Keratinocyte (primary cell): Measurements from ENCODE around the gene ULK4. TPM values are rescaled to one million over a fixed set of nuclear protein-coding genes. Genes with fewer than 3 reads are reported as not detected.

Experiments
- DNase-seq: peaks from one replicate; pipeline ENCODE4 v3.0.0-alpha.2; 2011; ENCODE audit warnings: low read depth, missing footprints, low spot score
- FAIRE-seq: peaks from 2 replicates; lab custom pipeline; 2011; peaks lifted over from hg19 to GRCh38; lab: Jason Lieb, UNC
- H2AFZ ChIP-seq: 2 replicates; pipeline ENCODE4 v1.6.0; 2012; ENCODE audit warnings: low read length, control low read depth, inconsistent platforms; ENCODE audit not compliant: control insufficient read depth
- H3K27ac ChIP-seq: 2 replicates; pipeline ENCODE4 v1.5.1; 2011; ENCODE audit warnings: low read length; ENCODE audit not compliant: control insufficient read depth, insufficient read depth
- H3K27me3 ChIP-seq: 3 replicates; pipeline ENCODE4 v1.6.0; 2011; ENCODE audit warnings: low read length; ENCODE audit not compliant: control insufficient read depth, insufficient read depth; ENCODE audit errors: extremely low read depth
- H3K36me3 ChIP-seq, 2 experiments: 2 replicates in 1 of 2; 3 replicates in 1 of 2; pipeline ENCODE4 v1.5.1; 2011; ENCODE audit warnings: low read length in 2 of 2, mild to moderate bottlenecking in 1 of 2; ENCODE audit not compliant: control insufficient read depth in 2 of 2, insufficient read depth in 2 of 2; ENCODE audit errors: extremely low read depth in 1 of 2
- H3K4me1 ChIP-seq: 3 replicates; pipeline ENCODE4 v1.5.1; 2011; ENCODE audit warnings: low read length; ENCODE audit not compliant: control insufficient read depth, insufficient read depth; ENCODE audit errors: extremely low read depth
- H3K4me2 ChIP-seq: 3 replicates; pipeline ENCODE4 v1.6.0; 2011; ENCODE audit warnings: low read depth, low read length; ENCODE audit not compliant: control insufficient read depth, insufficient read depth; ENCODE audit errors: extremely low read depth
- H3K4me3 ChIP-seq, 3 experiments: fragments of 200-600 bp in 1 of 3; sonication (generic) in 1 of 3; 2 replicates in 2 of 3; 3 replicates in 1 of 3; pipeline ENCODE4 v1.5.1; 2011 to 2016; ENCODE audit warnings: low read length in 3 of 3, mild to moderate bottlenecking in 3 of 3, control low read depth in 2 of 3, inconsistent platforms in 1 of 3, low read depth in 1 of 3, mixed read lengths in 1 of 3, mixed run types in 1 of 3, moderate library complexity in 1 of 3; ENCODE audit not compliant: control insufficient read depth in 2 of 3, insufficient read depth in 2 of 3; ENCODE audit errors: extremely low read depth in 1 of 3
- H3K79me2 ChIP-seq: 2 replicates; pipeline ENCODE4 v1.6.0; 2012; ENCODE audit warnings: low read length; ENCODE audit not compliant: control insufficient read depth, insufficient read depth
- H3K9ac ChIP-seq: 3 replicates; pipeline ENCODE4 v1.6.0; 2011; ENCODE audit warnings: low read length; ENCODE audit not compliant: control insufficient read depth, insufficient read depth; ENCODE audit errors: extremely low read depth
- H3K9me1 ChIP-seq: 3 replicates; pipeline ENCODE4 v1.6.0; 2011; ENCODE audit warnings: low read length; ENCODE audit not compliant: control insufficient read depth, insufficient read depth; ENCODE audit errors: extremely low read depth
- H3K9me3 ChIP-seq: 2 replicates; pipeline ENCODE4 v1.5.1; 2012; ENCODE audit warnings: low read depth, low read length; ENCODE audit not compliant: control insufficient read depth
- H4K20me1 ChIP-seq: 3 replicates; pipeline ENCODE4 v1.6.0; 2011; ENCODE audit warnings: low read length; ENCODE audit not compliant: control insufficient read depth, insufficient read depth; ENCODE audit errors: extremely low read depth
- EZH2 ChIP-seq: IDR thresholded peaks from one replicate; pipeline ENCODE4 v1.6.1; 2012; ENCODE audit warnings: inconsistent platforms, mild to moderate bottlenecking, low read length, moderate library complexity
- dilution Hi-C: fragments of 300-500 bp; cut with MboI; formaldehyde crosslinking; loops from one replicate; pipeline ENCODE4 v1.7.0; 2020; ENCODE audit warnings: low sequenced_read_pairs; ENCODE audit not compliant: extremely low pct_ligation_motif_present
- polyA plus RNA-seq, 5 experiments: library from polyadenylated mRNA; depleted of rRNA in 3 of 5; stranded (reverse) in 3 of 5; stranded (forward) in 1 of 5; unstranded in 1 of 5; fragments of >200 nt; gene quantifications; 1 replicate in 1 of 5; 2 replicates in 3 of 5; 3 replicates in 1 of 5; pipeline versions ENCODE4 v1.2.1 to v1.2.3, GENCODE V29; 2011 to 2012; ENCODE audit warnings: missing spikeins in 2 of 5, low read depth in 1 of 5, low replicate concordance in 1 of 5
- small RNA-seq, 3 experiments: library from RNA; depleted of rRNA; stranded (forward); fragments of <200 nt; gene quantifications; one replicate each; pipeline ENCODE3, GENCODE V24; 2012; ENCODE audit warnings: low read depth in 3 of 3, low replicate concordance in 1 of 3; ENCODE audit not compliant: insufficient read length in 3 of 3
- TF ChIP-seq, protein P1 (sequence below), 3 experiments: IDR thresholded peaks in 1 of 3; conservative IDR thresholded peaks in 1 of 3; optimal IDR thresholded peaks in 1 of 3; 2 replicates in 2 of 3; 3 replicates in 1 of 3; pipeline versions ENCODE3 to v1.5.1; 2011; ENCODE audit warnings: low read length in 3 of 3, mild to moderate bottlenecking in 3 of 3, moderate library complexity in 2 of 3, control low read depth in 1 of 3, inconsistent platforms in 1 of 3; ENCODE audit not compliant: insufficient read depth in 2 of 3; ENCODE audit errors: extremely low read depth in 1 of 3

Gene ULK4
- polyA plus RNA-seq, 1 donor (not counting 4 experiments of a cell fraction or from before 2014, with no cell fraction given): 6.1 TPM

DNA sequence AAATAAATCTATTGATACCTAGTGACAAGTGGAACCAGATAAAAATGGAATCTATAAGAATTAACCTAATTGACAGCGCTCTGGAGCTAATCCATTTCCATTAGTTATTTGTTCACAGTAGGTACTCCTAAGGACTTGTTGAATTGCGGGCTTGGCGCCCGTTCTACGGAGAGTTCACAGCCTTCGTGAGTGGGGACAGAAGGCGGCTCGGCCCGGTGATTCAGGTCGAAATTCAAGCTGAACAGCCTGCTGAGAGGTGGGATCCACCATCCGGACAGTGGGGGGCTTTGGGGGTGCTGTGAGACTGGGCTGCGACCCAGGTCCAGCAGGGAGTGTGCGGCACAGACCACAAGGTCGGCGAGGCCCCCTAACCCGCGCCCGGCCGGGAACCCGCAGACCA lies 763.4 kb downstream of the ULK4 start:
- TF ChIP-seq, protein P1, sequence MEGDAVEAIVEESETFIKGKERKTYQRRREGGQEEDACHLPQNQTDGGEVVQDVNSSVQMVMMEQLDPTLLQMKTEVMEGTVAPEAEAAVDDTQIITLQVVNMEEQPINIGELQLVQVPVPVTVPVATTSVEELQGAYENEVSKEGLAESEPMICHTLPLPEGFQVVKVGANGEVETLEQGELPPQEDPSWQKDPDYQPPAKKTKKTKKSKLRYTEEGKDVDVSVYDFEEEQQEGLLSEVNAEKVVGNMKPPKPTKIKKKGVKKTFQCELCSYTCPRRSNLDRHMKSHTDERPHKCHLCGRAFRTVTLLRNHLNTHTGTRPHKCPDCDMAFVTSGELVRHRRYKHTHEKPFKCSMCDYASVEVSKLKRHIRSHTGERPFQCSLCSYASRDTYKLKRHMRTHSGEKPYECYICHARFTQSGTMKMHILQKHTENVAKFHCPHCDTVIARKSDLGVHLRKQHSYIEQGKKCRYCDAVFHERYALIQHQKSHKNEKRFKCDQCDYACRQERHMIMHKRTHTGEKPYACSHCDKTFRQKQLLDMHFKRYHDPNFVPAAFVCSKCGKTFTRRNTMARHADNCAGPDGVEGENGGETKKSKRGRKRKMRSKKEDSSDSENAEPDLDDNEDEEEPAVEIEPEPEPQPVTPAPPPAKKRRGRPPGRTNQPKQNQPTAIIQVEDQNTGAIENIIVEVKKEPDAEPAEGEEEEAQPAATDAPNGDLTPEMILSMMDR (optimal IDR thresholded peaks at IDR 0.05 in 1 of 3, IDR thresholded peaks at IDR 0.05 in 1 of 3, conservative IDR thresholded peaks at IDR 0.05 in 1 of 3; ENCODE audit: extremely low read depth in 1 of 3, insufficient read depth in 2 of 3, low read length in 3 of 3): no peak
- TF ChIP-seq EZH2: no peak
- FAIRE-seq (no peak), DNase-seq (no peak)
- Histone ChIP-seq H3K36me3 (peaks cover 0 to 3% of the 10 kb centered on the region in 2 experiments), H3K27ac (peak overlapping the region; percentile 87), H3K9ac (peak overlapping the region; percentile 96), H3K9me1 (no peaks in the 10 kb centered on the region), H3K27me3 (peaks cover 4% of the 10 kb centered on the region), H3K79me2 (peaks cover 40% of the 10 kb centered on the region), H4K20me1 (peaks cover 21% of the 10 kb centered on the region), H3K4me3 (peak overlapping the region; percentile 81 to 98 (median 81)), H2AFZ (peak overlapping the region; percentile 86), H3K4me1 (peaks cover 17% of the 10 kb centered on the region), H3K9me3 (no peaks in the 10 kb centered on the region), H3K4me2 (peak overlapping the region; percentile 82)
- dilution Hi-C loops: no loop called here

DNA sequence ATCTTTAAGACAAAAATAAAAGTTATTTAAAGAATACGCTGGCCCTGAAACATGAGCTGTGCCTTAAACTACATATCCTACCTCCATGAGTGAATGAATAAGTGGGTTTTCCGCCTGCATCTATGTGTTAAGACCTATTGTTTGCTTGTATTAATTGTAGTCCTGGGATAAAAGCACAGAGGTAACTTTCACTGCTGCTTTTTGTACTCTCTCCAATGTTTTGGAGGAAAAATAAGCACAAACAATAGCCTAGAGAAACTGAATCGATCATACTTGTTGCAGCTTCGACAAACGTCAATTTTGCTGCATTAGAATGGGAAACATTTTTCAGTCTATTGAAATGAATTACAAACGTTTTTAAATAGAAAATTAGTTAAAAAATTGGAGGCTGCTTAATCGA lies 763.9 kb downstream of the ULK4 start:
- Histone ChIP-seq H3K4me2 (peak overlapping the region; percentile 82), H3K9ac (no peak overlapping the region), H3K9me3 (no peaks in the 10 kb centered on the region), H2AFZ (no peak overlapping the region), H3K27me3 (peaks cover 4% of the 10 kb centered on the region), H3K4me3 (no peak overlapping the region), H3K36me3 (peaks cover 0 to 3% of the 10 kb centered on the region in 2 experiments), H3K4me1 (peaks cover 13% of the 10 kb centered on the region), H3K27ac (no peak overlapping the region), H3K9me1 (no peaks in the 10 kb centered on the region), H3K79me2 (peaks cover 36% of the 10 kb centered on the region), H4K20me1 (peaks cover 17% of the 10 kb centered on the region)
- TF ChIP-seq EZH2: no peak
- no peak for FAIRE-seq
- no peak for DNase-seq
- dilution Hi-C loops: no loop called here

Small RNA genes within 50 kb of the gene (small RNA-seq; reads per million reads assigned to genes)
- gene ATP6V0E1P2 (0 reads per million in 3 experiments), gene RF00019 (0 reads per million in 3 experiments), gene RF00096 (0 reads per million in 3 experiments), gene RF00602 (0 reads per million in 3 experiments)

Other genes with a start within 250 kb of the ULK4 start
- 58.2 to 63.7 TPM (median 62.8 TPM) in 3 replicates for gene TRAK1, start 129.3 kb upstream of the ULK4 start, polyA plus RNA-seq